Natural killer cell (primary cell): Measurements from ENCODE around the gene PYCR2. TPM values are rescaled to one million over a fixed set of nuclear protein-coding genes. Genes with fewer than 3 reads are reported as not detected.

Source experiments
- ATAC-seq, 3 donors: fragments of 150-1000 bp in 2 of 3; fragments of 200-7000 bp in 1 of 3; cut with Tn5 transposase; 1 replicate in 1 of 3; 2 replicates in 2 of 3; pipeline ENCODE4 v1.10.0; 2021; ENCODE audit warnings: mild to moderate bottlenecking in 2 of 3, moderate library complexity in 2 of 3
- DNase-seq, 2 donors: peaks; one replicate each; pipeline versions ENCODE4 v3.0.0 to v3.0.0-alpha.2; 2013 to 2021; ENCODE audit warnings: mixed read lengths in 1 of 2
- H3K27ac ChIP-seq: one replicate; pipeline ENCODE4 v1.5.1; 2013; ENCODE audit warnings: mild to moderate bottlenecking, low read length
- H3K27me3 ChIP-seq: one replicate; pipeline ENCODE4 v1.6.1; 2013; ENCODE audit warnings: low read length; ENCODE audit not compliant: control insufficient read depth, insufficient read depth
- H3K36me3 ChIP-seq: one replicate; pipeline ENCODE4 v1.6.1; 2013; ENCODE audit warnings: low read length; ENCODE audit not compliant: control insufficient read depth, insufficient read depth
- H3K4me1 ChIP-seq: one replicate; pipeline ENCODE4 v1.6.1; 2013; ENCODE audit warnings: low read length; ENCODE audit not compliant: control insufficient read depth, insufficient read depth
- H3K4me3 ChIP-seq: one replicate; pipeline ENCODE4 v1.5.1; 2013; ENCODE audit warnings: low read length
- H3K9me3 ChIP-seq: one replicate; pipeline ENCODE4 v1.6.1; 2013; ENCODE audit warnings: low read length; ENCODE audit not compliant: control insufficient read depth, insufficient read depth
- H3K27ac Mint-ChIP-seq, 2 donors: one replicate each; pipeline ENCODE4 v1.8.0; 2022; ENCODE audit warnings: mild to moderate bottlenecking in 2 of 2, mixed read lengths in 2 of 2, moderate library complexity in 1 of 2
- H3K27me3 Mint-ChIP-seq, 2 donors: one replicate each; pipeline ENCODE4 v1.8.0; 2022; ENCODE audit warnings: low read depth in 2 of 2, mixed read lengths in 2 of 2
- H3K36me3 Mint-ChIP-seq: one replicate; pipeline ENCODE4 v1.8.0; 2022; ENCODE audit warnings: mixed read lengths
- H3K4me1 Mint-ChIP-seq, 2 donors: one replicate each; pipeline ENCODE4 v1.8.0; 2022; ENCODE audit warnings: mixed read lengths in 2 of 2
- H3K4me3 Mint-ChIP-seq: one replicate; pipeline ENCODE4 v1.8.0; 2022; ENCODE audit warnings: mild to moderate bottlenecking, moderate library complexity, mixed read lengths
- H3K9me3 Mint-ChIP-seq, 2 donors: one replicate each; pipeline ENCODE4 v1.8.0; 2022; ENCODE audit warnings: mixed read lengths in 2 of 2
- WGBS: methylation state at CpG from one replicate; pipeline ENCODE4 v1.1.7; 2013; ENCODE audit warnings: missing lambda C conversion rate; ENCODE audit not compliant: insufficient coverage; 5-methylcytosine and 5-hydroxymethylcytosine counted together
- intact Hi-C: fragments of 100-400 bp; cut with micrococcal nuclease; formaldehyde crosslinking; loops from one replicate; pipeline ENCODE4 v1.14.2; 2022
- total RNA-seq, 4 donors: library from RNA; stranded (reverse); fragments of 120-200 nt in 1 of 4; gene quantifications; one replicate each; pipeline versions ENCODE4 v1.2.3 to v1.2.4, GENCODE V29; 2013 to 2022
- TF ChIP-seq, protein P1 (sequence below): fragments of 200-600 bp; IDR thresholded peaks from one replicate; pipeline ENCODE4 v1.8.0; 2022; ENCODE audit warnings: antibody characterized with exemption

PYCR2 gene
- total RNA-seq, 3 donors from 2014 or later (not counting 1 experiment from before 2014, with no cell fraction given) = 57.7 to 74.5 (median 62.6) TPM

DNA sequence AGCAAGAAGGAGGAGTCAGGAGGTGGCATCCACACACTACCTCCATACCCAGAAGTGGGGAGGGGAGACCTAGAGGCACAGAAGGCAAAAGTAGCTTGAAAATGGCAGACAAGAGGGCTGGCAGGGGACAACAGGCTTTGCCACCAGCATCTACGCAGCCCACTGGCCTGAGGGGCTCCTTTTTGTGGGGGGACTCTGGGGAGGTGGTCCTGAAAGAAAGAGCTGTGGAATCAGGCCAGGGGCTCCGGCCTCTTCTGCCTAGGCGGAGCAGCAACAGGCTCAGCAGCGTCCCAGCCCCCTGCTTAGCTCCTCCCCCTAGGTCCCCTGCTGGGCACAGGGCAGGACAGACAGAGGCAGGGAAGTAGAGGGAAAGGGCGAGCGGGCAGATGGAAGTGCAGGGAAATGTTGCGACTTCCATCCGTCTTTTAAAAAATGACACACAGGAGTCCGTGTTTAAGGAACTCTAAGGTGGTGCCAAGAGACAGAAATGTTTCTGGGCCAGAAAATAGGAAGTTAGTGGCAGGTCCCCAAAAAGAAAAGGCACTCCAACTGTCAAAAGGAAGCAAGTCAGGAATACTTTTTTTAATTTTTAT is 27.0 kb upstream of the PYCR2 start:
- peaks cover 25 to 33% of the 10 kb centered on the region in 2 donors for H3K27me3 Mint-ChIP-seq
- H3K36me3 Mint-ChIP-seq = no peaks in the 10 kb centered on the region
- Histone ChIP-seq H3K36me3 (no peaks in the 10 kb centered on the region), H3K27ac (no peak overlapping the region), H3K27me3 (no peaks in the 10 kb centered on the region), H3K9me3 (no peaks in the 10 kb centered on the region), H3K4me1 (no peaks in the 10 kb centered on the region), H3K4me3 (no peak overlapping the region)
- no peak for DNase-seq
- 49% methylated on average over 9 of the region's 9 CpGs for WGBS
- H3K4me3 Mint-ChIP-seq = no peak overlapping the region
- H3K9me3 Mint-ChIP-seq = no peaks in the 10 kb centered on the region
- intact Hi-C loops = no loop called here
- H3K4me1 Mint-ChIP-seq = peaks cover 0 to 8% of the 10 kb centered on the region in 2 donors
- ATAC-seq = no peak
- no peak overlapping the region for H3K27ac Mint-ChIP-seq
- TF ChIP-seq, protein P1, sequence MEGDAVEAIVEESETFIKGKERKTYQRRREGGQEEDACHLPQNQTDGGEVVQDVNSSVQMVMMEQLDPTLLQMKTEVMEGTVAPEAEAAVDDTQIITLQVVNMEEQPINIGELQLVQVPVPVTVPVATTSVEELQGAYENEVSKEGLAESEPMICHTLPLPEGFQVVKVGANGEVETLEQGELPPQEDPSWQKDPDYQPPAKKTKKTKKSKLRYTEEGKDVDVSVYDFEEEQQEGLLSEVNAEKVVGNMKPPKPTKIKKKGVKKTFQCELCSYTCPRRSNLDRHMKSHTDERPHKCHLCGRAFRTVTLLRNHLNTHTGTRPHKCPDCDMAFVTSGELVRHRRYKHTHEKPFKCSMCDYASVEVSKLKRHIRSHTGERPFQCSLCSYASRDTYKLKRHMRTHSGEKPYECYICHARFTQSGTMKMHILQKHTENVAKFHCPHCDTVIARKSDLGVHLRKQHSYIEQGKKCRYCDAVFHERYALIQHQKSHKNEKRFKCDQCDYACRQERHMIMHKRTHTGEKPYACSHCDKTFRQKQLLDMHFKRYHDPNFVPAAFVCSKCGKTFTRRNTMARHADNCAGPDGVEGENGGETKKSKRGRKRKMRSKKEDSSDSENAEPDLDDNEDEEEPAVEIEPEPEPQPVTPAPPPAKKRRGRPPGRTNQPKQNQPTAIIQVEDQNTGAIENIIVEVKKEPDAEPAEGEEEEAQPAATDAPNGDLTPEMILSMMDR = no peak

DNA sequence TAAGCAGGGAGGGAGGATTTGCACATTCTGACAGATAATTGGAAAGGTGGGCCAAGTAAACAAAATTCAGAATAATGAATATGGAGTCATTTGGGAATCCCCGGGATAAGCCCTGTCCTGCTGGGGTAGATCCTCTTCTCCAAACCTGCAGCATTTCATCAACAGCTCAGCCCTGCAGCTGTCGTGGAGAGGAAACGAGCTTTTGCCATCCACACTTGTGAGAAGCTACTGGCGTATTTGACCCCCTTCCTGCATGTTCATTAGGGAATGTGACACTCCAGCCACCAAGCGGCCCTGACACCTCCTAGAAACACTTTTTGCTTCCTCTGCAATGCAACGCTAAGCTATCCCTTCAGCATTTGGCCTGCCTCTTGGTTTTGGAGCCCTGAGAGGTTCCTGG is 25.0 kb upstream of the PYCR2 start:
- TF ChIP-seq, protein P1 = no peak
- ATAC-seq (no peak), DNase-seq (no peak)
- H3K4me3 Mint-ChIP-seq = no peak overlapping the region
- H3K27me3 Mint-ChIP-seq = peaks cover 25 to 30% of the 10 kb centered on the region in 2 donors
- Histone ChIP-seq H3K9me3 (no peaks in the 10 kb centered on the region), H3K27me3 (no peaks in the 10 kb centered on the region), H3K36me3 (no peaks in the 10 kb centered on the region), H3K27ac (no peak overlapping the region), H3K4me3 (no peak overlapping the region), H3K4me1 (peaks cover 13% of the 10 kb centered on the region)
- H3K9me3 Mint-ChIP-seq = no peaks in the 10 kb centered on the region
- H3K4me1 Mint-ChIP-seq = peaks cover 12 to 26% of the 10 kb centered on the region in 2 donors
- intact Hi-C loops = no loop called here
- no peaks in the 10 kb centered on the region for H3K36me3 Mint-ChIP-seq
- WGBS = 83% methylated on average over 6 of the region's 6 CpGs
- H3K27ac Mint-ChIP-seq = no peak overlapping the region

DNA sequence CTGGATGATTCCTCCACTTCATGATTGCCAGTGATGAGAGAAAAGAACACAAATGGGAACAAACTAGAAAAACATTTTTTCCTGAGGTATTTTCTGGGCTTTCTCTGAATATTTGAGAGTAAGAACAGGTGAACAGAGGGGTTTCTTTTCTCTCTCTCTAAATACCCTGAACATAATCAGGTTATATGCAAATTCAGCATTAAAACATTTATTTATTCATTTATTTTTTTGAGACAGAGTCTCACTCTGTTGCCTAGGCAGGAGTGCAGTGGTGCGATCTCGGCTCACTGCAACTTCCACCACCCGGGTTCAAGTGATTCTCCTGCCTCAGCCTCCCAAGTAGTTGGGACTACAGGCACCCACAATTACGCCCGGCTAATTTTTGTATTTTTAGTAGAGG is 22.8 kb upstream of the PYCR2 start:
- intact Hi-C loops = no loop called here
- Mint-ChIP-seq H3K27ac (no peak overlapping the region), H3K36me3 (no peaks in the 10 kb centered on the region), H3K4me3 (no peak overlapping the region), H3K4me1 (peaks cover 20 to 34% of the 10 kb centered on the region in 2 donors), H3K9me3 (no peaks in the 10 kb centered on the region), H3K27me3 (peaks cover 22 to 24% of the 10 kb centered on the region in 2 donors)
- 93% methylated on average over 3 of the region's 5 CpGs for WGBS
- no peak overlapping the region for H3K4me3 ChIP-seq
- no peak overlapping the region for H3K27ac ChIP-seq
- H3K9me3 ChIP-seq = no peaks in the 10 kb centered on the region
- TF ChIP-seq, protein P1 = no peak
- DNase-seq = no peak
- no peaks in the 10 kb centered on the region for H3K36me3 ChIP-seq
- H3K4me1 ChIP-seq = peaks cover 20% of the 10 kb centered on the region
- no peak for ATAC-seq
- H3K27me3 ChIP-seq = no peaks in the 10 kb centered on the region

DNA sequence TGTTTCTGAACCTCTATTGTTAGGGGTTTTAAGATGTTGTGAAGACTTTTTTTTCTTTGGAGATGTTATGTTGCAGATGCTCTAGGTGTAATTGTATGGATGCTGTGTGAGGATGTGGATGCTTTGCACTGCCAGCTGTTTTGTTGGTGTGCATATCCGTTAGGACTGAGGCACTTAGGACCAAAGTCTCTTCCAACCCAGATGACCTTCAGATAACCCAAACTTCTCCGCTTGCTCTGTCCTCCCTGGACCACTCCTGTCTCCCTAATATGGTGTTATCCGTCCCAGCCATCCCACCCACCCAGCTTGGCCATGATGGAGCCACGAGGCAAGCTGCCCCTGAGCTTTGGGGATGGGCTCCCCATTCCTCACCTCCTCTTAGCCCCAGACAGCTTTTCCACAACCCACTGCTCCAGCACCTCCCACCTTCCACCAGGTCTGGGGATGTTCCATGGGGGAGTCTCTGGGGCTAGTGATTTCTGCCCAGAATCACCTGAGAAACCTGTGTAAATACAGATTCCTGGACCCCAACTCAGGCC is 22.1 kb upstream of the PYCR2 start:
- TF ChIP-seq, protein P1 = no peak
- ATAC-seq (no peak), DNase-seq (no peak)
- H3K9me3 ChIP-seq = no peaks in the 10 kb centered on the region
- Mint-ChIP-seq H3K27me3 (peaks cover 17 to 18% of the 10 kb centered on the region in 2 donors), H3K9me3 (no peaks in the 10 kb centered on the region), H3K4me3 (no peak overlapping the region), H3K4me1 (peaks cover 20 to 33% of the 10 kb centered on the region in 2 donors), H3K36me3 (no peaks in the 10 kb centered on the region), H3K27ac (no peak overlapping the region)
- no peak overlapping the region for H3K27ac ChIP-seq
- WGBS = 86% methylated on average over 4 of the region's 4 CpGs
- H3K27me3 ChIP-seq = no peaks in the 10 kb centered on the region
- H3K4me3 ChIP-seq = no peak overlapping the region
- H3K4me1 ChIP-seq = peaks cover 20% of the 10 kb centered on the region
- intact Hi-C loops = no loop called here
- H3K36me3 ChIP-seq = no peaks in the 10 kb centered on the region
